ENCODE measurements around the gene PIWIL1. TPM values are rescaled to one million over a fixed set of nuclear protein-coding genes. Genes with fewer than 3 reads are reported as not detected.

PIWIL1 gene
- total and polyA plus RNA-seq, 2 donors (not counting 3 experiments of a cell fraction or from before 2014, with no cell fraction given): not detected

GRCh38 chr12:130367523-130367922 is 29.8 kb downstream of the PIWIL1 start:
- Histone ChIP-seq H3K4me2 (ENCODE audit: insufficient read depth, low read length) (no peak overlapping the region), H3K27me3 (ENCODE audit: control insufficient read depth in 2 of 2, insufficient read depth in 2 of 2, low read length in 2 of 2) (no peaks in the 10 kb centered on the region), H3K27ac (ENCODE audit: insufficient read depth, low read depth, low read length) (no peak overlapping the region), H3K4me1 (ENCODE audit: control insufficient read depth, extremely low read depth, insufficient read depth, low read length) (no peaks in the 10 kb centered on the region), H3K9me3 (replicated peaks; ENCODE audit: control insufficient read depth, insufficient read depth, low read length) (no peaks in the 10 kb centered on the region), H3K36me3 (ENCODE audit: control insufficient read depth in 2 of 2, extremely low read depth in 1 of 2, insufficient read depth in 2 of 2, low read length in 2 of 2) (no peaks in the 10 kb centered on the region), H3K79me2 (ENCODE audit: control insufficient read depth, insufficient read depth, low read length) (no peaks in the 10 kb centered on the region), H3K4me3 (replicated peaks in 1 of 3; ENCODE audit: insufficient read depth in 1 of 3, low read depth in 1 of 3, low read length in 3 of 3) (no peak overlapping the region), H3K9me1 (replicated peaks; ENCODE audit: control insufficient read depth, extremely low read depth, insufficient read depth, low read length) (no peaks in the 10 kb centered on the region), H3K9ac (replicated peaks; ENCODE audit: extremely low read depth, insufficient read depth, low read length) (no peak overlapping the region), H2AFZ (ENCODE audit: low read depth, low read length) (no peak overlapping the region), H4K20me1 (replicated peaks; ENCODE audit: control insufficient read depth, extremely low read depth, insufficient read depth, low read length) (no peaks in the 10 kb centered on the region)
- dilution Hi-C loops (cut with MboI; ENCODE audit: extremely low pct_ligation_motif_present, low sequenced_read_pairs): no loop called here
- ChIA-PET POLR2A (no interaction called here), CTCF (no interaction called here)
- BruUV-seq (replicated peaks): no TSS peak
- intact Hi-C loops (cut with micrococcal nuclease): no loop called here
- FAIRE-seq (no peak), DNase-seq (ENCODE audit: low read depth, low spot score) (no peak)
- no peak for TF ChIP-seq CTCF (IDR thresholded peaks at IDR 0.05; ENCODE audit: extremely low read depth in 1 of 2, insufficient read depth in 1 of 2, low read depth in 1 of 2, low read length in 2 of 2)

- FAIRE-seq: no peak
- ChIA-PET POLR2A (no interaction called here), CTCF (no interaction called here)
- no peak overlapping the region for H3K4me2 ChIP-seq (ENCODE audit: insufficient read depth, low read length)
- no peaks in the 10 kb centered on the region for H3K4me1 ChIP-seq (ENCODE audit: control insufficient read depth, extremely low read depth, insufficient read depth, low read length)
- no peak overlapping the region for H2AFZ ChIP-seq (ENCODE audit: low read depth, low read length)
- H4K20me1 ChIP-seq (replicated peaks; ENCODE audit: control insufficient read depth, extremely low read depth, insufficient read depth, low read length): no peaks in the 10 kb centered on the region
- H3K9ac ChIP-seq (replicated peaks; ENCODE audit: extremely low read depth, insufficient read depth, low read length): no peak overlapping the region
- no peaks in the 10 kb centered on the region for H3K36me3 ChIP-seq (ENCODE audit: control insufficient read depth in 2 of 2, extremely low read depth in 1 of 2, insufficient read depth in 2 of 2, low read length in 2 of 2)
- TF ChIP-seq POLR2A (IDR thresholded peaks at IDR 0.05; ENCODE audit: low read depth, low read length) (no peak), POLR2AphosphoS5 (IDR thresholded peaks at IDR 0.05; ENCODE audit: insufficient read depth, low read depth, low read length) (no peak), MAX (IDR thresholded peaks at IDR 0.05; ENCODE audit: insufficient read depth, insufficient read length) (no peak), CTCF (IDR thresholded peaks at IDR 0.05; ENCODE audit: extremely low read depth in 1 of 2, insufficient read depth in 1 of 2, low read depth in 1 of 2, low read length in 2 of 2) (no peak), MYC (IDR thresholded peaks at IDR 0.05; ENCODE audit: low read depth, low read length) (no peak), GATA2 (IDR thresholded peaks at IDR 0.05; ENCODE audit: insufficient read depth, insufficient read length, low read depth, low read length) (no peak), JUN (IDR thresholded peaks at IDR 0.05; ENCODE audit: borderline replicate concordance, insufficient read depth, insufficient read length, low read depth) (no peak), FOS (IDR thresholded peaks at IDR 0.05; ENCODE audit: borderline replicate concordance, insufficient read depth, low read length) (no peak), EZH2 (IDR thresholded peaks at IDR 0.05; ENCODE audit: borderline replicate concordance, low read depth, low read length, severe bottlenecking) (no peak)
- dilution Hi-C loops (cut with MboI; ENCODE audit: extremely low pct_ligation_motif_present, low sequenced_read_pairs) (no loop called here), intact Hi-C loops (cut with micrococcal nuclease) (no loop called here)
- no peak overlapping the region for H3K4me3 ChIP-seq (replicated peaks in 1 of 3; ENCODE audit: insufficient read depth in 1 of 3, low read depth in 1 of 3, low read length in 3 of 3)
- BruUV-seq (replicated peaks): no TSS peak
- H3K27ac ChIP-seq (ENCODE audit: insufficient read depth, low read depth, low read length): no peak overlapping the region
- H3K9me1 ChIP-seq (replicated peaks; ENCODE audit: control insufficient read depth, extremely low read depth, insufficient read depth, low read length): no peaks in the 10 kb centered on the region
- DNase-seq (ENCODE audit: low read depth, low spot score): no peak
- H3K79me2 ChIP-seq (ENCODE audit: control insufficient read depth, insufficient read depth, low read length): no peaks in the 10 kb centered on the region
- H3K27me3 ChIP-seq (ENCODE audit: control insufficient read depth in 2 of 2, insufficient read depth in 2 of 2, low read length in 2 of 2): no peaks in the 10 kb centered on the region
- H3K9me3 ChIP-seq (replicated peaks; ENCODE audit: control insufficient read depth, insufficient read depth, low read length): no peaks in the 10 kb centered on the region
Observed at GRCh38 chr12:130369816-130370215, 32.1 kb downstream of the PIWIL1 start.

Data from endothelial cell of umbilical vein (primary cell).